ENCODE data around the gene AGAP3. TPM values are rescaled to one million over a fixed set of nuclear protein-coding genes. Genes with fewer than 3 reads are reported as not detected.

AGAP3 gene
- total and polyA plus RNA-seq, 2 donors (not counting 1 experiment from before 2014, with no cell fraction given), result 21.1 to 22.3 TPM

- Histone ChIP-seq H3K9me3 (ENCODE audit: control extremely low read depth in 1 of 3, control insufficient read depth in 2 of 3, insufficient read depth in 1 of 3, low read length in 2 of 3) (peaks cover 0 to 27% (median 0%) of the 10 kb centered on the region in 3 donors), H3K79me2 (ENCODE audit: control insufficient read depth, insufficient read depth, low read length) (no peaks in the 10 kb centered on the region), H3K4me1 (ENCODE audit: control insufficient read depth in 2 of 2, insufficient read depth in 2 of 2, low read length in 2 of 2) (no peaks in the 10 kb centered on the region), H3K4me3 (ENCODE audit: control extremely low read depth in 1 of 5, extremely low read depth in 1 of 5, insufficient read depth in 1 of 5, low read depth in 2 of 5, low read length in 4 of 5) (no peak overlapping the region), H3K27ac (ENCODE audit: low read length in 2 of 2) (no peak overlapping the region), H3K27me3 (replicated peaks in 1 of 4; ENCODE audit: control extremely low read depth in 1 of 4, control insufficient read depth in 3 of 4, insufficient read depth in 4 of 4, low read length in 3 of 4) (peaks cover 0 to 29% (median 8%) of the 10 kb centered on the region in 4 experiments), H3K36me3 (replicated peaks in 1 of 2; ENCODE audit: control extremely low read depth in 1 of 2, control insufficient read depth in 1 of 2, extremely low read depth in 1 of 2, insufficient read depth in 2 of 2, low read length in 1 of 2) (no peaks in the 10 kb centered on the region), H2AFZ (ENCODE audit: insufficient read depth, low read depth, low read length, poor library complexity, severe bottlenecking) (no peak overlapping the region), H3K9ac (ENCODE audit: low read length) (no peak overlapping the region), H3K4me2 (replicated peaks; ENCODE audit: low read depth, low read length, poor library complexity, severe bottlenecking) (no peak overlapping the region), H4K20me1 (ENCODE audit: control insufficient read depth, insufficient read depth, low read length, poor library complexity, severe bottlenecking) (no peaks in the 10 kb centered on the region)
- Mint-ChIP-seq H3K27ac (no peak overlapping the region), H3K4me3 (no peak overlapping the region), H3K9me3 (ENCODE audit: insufficient read depth) (no peaks in the 10 kb centered on the region), H3K27me3 (peaks cover 46% of the 10 kb centered on the region), H3K4me1 (peaks cover 6% of the 10 kb centered on the region)
- ChIA-PET POLR2A (no interaction called here), CTCF (interaction anchor here (0.9 to 1.6 kb wide), 3 partner anchors 8 to 126 kb away, joined by 3 to 5 read pairs (median 3); no protein-coding TSS in a partner anchor)
- DNase-seq, result no peak
- intact Hi-C loops (cut with micrococcal nuclease), result no loop called here
- TF ChIP-seq, protein P1, sequence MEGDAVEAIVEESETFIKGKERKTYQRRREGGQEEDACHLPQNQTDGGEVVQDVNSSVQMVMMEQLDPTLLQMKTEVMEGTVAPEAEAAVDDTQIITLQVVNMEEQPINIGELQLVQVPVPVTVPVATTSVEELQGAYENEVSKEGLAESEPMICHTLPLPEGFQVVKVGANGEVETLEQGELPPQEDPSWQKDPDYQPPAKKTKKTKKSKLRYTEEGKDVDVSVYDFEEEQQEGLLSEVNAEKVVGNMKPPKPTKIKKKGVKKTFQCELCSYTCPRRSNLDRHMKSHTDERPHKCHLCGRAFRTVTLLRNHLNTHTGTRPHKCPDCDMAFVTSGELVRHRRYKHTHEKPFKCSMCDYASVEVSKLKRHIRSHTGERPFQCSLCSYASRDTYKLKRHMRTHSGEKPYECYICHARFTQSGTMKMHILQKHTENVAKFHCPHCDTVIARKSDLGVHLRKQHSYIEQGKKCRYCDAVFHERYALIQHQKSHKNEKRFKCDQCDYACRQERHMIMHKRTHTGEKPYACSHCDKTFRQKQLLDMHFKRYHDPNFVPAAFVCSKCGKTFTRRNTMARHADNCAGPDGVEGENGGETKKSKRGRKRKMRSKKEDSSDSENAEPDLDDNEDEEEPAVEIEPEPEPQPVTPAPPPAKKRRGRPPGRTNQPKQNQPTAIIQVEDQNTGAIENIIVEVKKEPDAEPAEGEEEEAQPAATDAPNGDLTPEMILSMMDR (IDR thresholded peaks at IDR 0.05), result no peak
- TF ChIP-seq EZH2 (IDR thresholded peaks at IDR 0.05; ENCODE audit: borderline replicate concordance, insufficient read depth, low read depth, low read length, poor library complexity, severe bottlenecking), result no peak
- WGBS (ENCODE audit: insufficient coverage), result 71% methylated on average over 16 of the region's 16 CpGs
- no peak for ATAC-seq (ENCODE audit: low read depth)
These were observed 88.9 kb downstream of the AGAP3 start for GRCh38 chr7:151175047-151175792.

- no peak for ATAC-seq (ENCODE audit: low read depth)
- Histone ChIP-seq H3K4me2 (replicated peaks; ENCODE audit: low read depth, low read length, poor library complexity, severe bottlenecking) (no peak overlapping the region), H4K20me1 (ENCODE audit: control insufficient read depth, insufficient read depth, low read length, poor library complexity, severe bottlenecking) (no peaks in the 10 kb centered on the region), H3K4me3 (ENCODE audit: control extremely low read depth in 1 of 5, extremely low read depth in 1 of 5, insufficient read depth in 1 of 5, low read depth in 2 of 5, low read length in 4 of 5) (no peak overlapping the region), H3K9ac (ENCODE audit: low read length) (no peak overlapping the region), H3K79me2 (ENCODE audit: control insufficient read depth, insufficient read depth, low read length) (no peaks in the 10 kb centered on the region), H3K27ac (ENCODE audit: low read length in 2 of 2) (no peak overlapping the region), H3K9me3 (ENCODE audit: control extremely low read depth in 1 of 3, control insufficient read depth in 2 of 3, insufficient read depth in 1 of 3, low read length in 2 of 3) (peaks cover 0 to 27% (median 0%) of the 10 kb centered on the region in 3 donors), H3K36me3 (replicated peaks in 1 of 2; ENCODE audit: control extremely low read depth in 1 of 2, control insufficient read depth in 1 of 2, extremely low read depth in 1 of 2, insufficient read depth in 2 of 2, low read length in 1 of 2) (no peaks in the 10 kb centered on the region), H3K4me1 (ENCODE audit: control insufficient read depth in 2 of 2, insufficient read depth in 2 of 2, low read length in 2 of 2) (no peaks in the 10 kb centered on the region), H3K27me3 (replicated peaks in 1 of 4; ENCODE audit: control extremely low read depth in 1 of 4, control insufficient read depth in 3 of 4, insufficient read depth in 4 of 4, low read length in 3 of 4) (peaks cover 0 to 29% (median 8%) of the 10 kb centered on the region in 4 experiments), H2AFZ (ENCODE audit: insufficient read depth, low read depth, low read length, poor library complexity, severe bottlenecking) (no peak overlapping the region)
- ChIA-PET POLR2A (no interaction called here), CTCF (interaction anchor here (1.6 kb wide), 1 partner anchor 11 kb away, joined by 5 read pairs; no protein-coding TSS in a partner anchor)
- WGBS (ENCODE audit: insufficient coverage), result 86% methylated on average over 21 of the region's 23 CpGs
- DNase-seq, result no peak
- peaks cover 6% of the 10 kb centered on the region for H3K4me1 Mint-ChIP-seq
- peaks cover 51% of the 10 kb centered on the region for H3K27me3 Mint-ChIP-seq
- no peaks in the 10 kb centered on the region for H3K9me3 Mint-ChIP-seq (ENCODE audit: insufficient read depth)
- no peak overlapping the region for H3K4me3 Mint-ChIP-seq
- intact Hi-C loops (cut with micrococcal nuclease), result no loop called here
- TF ChIP-seq EZH2 (IDR thresholded peaks at IDR 0.05; ENCODE audit: borderline replicate concordance, insufficient read depth, low read depth, low read length, poor library complexity, severe bottlenecking), result no peak
- TF ChIP-seq, protein P1 (IDR thresholded peaks at IDR 0.05), result no peak
- H3K27ac Mint-ChIP-seq, result no peak overlapping the region
These were observed 89.6 kb downstream of the AGAP3 start for GRCh38 chr7:151175793-151176311.
